ENCODE data around the gene SORCS2. TPM values are rescaled to one million over a fixed set of nuclear protein-coding genes. Genes with fewer than 3 reads are reported as not detected.

The SORCS2 gene
- total and polyA plus RNA-seq, 2 of the 8 experiments (the other 6 are each of a cell fraction or from before 2014, with no cell fraction given), result 0.36 to 1.8 TPM

- TF ChIP-seq, protein P1, sequence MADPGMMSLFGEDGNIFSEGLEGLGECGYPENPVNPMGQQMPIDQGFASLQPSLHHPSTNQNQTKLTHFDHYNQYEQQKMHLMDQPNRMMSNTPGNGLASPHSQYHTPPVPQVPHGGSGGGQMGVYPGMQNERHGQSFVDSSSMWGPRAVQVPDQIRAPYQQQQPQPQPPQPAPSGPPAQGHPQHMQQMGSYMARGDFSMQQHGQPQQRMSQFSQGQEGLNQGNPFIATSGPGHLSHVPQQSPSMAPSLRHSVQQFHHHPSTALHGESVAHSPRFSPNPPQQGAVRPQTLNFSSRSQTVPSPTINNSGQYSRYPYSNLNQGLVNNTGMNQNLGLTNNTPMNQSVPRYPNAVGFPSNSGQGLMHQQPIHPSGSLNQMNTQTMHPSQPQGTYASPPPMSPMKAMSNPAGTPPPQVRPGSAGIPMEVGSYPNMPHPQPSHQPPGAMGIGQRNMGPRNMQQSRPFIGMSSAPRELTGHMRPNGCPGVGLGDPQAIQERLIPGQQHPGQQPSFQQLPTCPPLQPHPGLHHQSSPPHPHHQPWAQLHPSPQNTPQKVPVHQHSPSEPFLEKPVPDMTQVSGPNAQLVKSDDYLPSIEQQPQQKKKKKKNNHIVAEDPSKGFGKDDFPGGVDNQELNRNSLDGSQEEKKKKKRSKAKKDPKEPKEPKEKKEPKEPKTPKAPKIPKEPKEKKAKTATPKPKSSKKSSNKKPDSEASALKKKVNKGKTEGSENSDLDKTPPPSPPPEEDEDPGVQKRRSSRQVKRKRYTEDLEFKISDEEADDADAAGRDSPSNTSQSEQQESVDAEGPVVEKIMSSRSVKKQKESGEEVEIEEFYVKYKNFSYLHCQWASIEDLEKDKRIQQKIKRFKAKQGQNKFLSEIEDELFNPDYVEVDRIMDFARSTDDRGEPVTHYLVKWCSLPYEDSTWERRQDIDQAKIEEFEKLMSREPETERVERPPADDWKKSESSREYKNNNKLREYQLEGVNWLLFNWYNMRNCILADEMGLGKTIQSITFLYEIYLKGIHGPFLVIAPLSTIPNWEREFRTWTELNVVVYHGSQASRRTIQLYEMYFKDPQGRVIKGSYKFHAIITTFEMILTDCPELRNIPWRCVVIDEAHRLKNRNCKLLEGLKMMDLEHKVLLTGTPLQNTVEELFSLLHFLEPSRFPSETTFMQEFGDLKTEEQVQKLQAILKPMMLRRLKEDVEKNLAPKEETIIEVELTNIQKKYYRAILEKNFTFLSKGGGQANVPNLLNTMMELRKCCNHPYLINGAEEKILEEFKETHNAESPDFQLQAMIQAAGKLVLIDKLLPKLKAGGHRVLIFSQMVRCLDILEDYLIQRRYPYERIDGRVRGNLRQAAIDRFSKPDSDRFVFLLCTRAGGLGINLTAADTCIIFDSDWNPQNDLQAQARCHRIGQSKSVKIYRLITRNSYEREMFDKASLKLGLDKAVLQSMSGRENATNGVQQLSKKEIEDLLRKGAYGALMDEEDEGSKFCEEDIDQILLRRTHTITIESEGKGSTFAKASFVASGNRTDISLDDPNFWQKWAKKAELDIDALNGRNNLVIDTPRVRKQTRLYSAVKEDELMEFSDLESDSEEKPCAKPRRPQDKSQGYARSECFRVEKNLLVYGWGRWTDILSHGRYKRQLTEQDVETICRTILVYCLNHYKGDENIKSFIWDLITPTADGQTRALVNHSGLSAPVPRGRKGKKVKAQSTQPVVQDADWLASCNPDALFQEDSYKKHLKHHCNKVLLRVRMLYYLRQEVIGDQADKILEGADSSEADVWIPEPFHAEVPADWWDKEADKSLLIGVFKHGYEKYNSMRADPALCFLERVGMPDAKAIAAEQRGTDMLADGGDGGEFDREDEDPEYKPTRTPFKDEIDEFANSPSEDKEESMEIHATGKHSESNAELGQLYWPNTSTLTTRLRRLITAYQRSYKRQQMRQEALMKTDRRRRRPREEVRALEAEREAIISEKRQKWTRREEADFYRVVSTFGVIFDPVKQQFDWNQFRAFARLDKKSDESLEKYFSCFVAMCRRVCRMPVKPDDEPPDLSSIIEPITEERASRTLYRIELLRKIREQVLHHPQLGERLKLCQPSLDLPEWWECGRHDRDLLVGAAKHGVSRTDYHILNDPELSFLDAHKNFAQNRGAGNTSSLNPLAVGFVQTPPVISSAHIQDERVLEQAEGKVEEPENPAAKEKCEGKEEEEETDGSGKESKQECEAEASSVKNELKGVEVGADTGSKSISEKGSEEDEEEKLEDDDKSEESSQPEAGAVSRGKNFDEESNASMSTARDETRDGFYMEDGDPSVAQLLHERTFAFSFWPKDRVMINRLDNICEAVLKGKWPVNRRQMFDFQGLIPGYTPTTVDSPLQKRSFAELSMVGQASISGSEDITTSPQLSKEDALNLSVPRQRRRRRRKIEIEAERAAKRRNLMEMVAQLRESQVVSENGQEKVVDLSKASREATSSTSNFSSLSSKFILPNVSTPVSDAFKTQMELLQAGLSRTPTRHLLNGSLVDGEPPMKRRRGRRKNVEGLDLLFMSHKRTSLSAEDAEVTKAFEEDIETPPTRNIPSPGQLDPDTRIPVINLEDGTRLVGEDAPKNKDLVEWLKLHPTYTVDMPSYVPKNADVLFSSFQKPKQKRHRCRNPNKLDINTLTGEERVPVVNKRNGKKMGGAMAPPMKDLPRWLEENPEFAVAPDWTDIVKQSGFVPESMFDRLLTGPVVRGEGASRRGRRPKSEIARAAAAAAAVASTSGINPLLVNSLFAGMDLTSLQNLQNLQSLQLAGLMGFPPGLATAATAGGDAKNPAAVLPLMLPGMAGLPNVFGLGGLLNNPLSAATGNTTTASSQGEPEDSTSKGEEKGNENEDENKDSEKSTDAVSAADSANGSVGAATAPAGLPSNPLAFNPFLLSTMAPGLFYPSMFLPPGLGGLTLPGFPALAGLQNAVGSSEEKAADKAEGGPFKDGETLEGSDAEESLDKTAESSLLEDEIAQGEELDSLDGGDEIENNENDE (IDR thresholded peaks at IDR 0.05; ENCODE audit: insufficient replicate concordance, low read length), result no peak
These were observed 101.4 kb downstream of the SORCS2 start (continued) for GRCh38 chr4:7293703-7294102.
